ENCODE results near the gene DUSP11.

GRCh38 chr2:73718851-73719621 is 60.9 kb downstream of the DUSP11 start:
- TF ChIP-seq POLR2A (IDR thresholded peaks at IDR 0.05; ENCODE audit: low read length) = no peak
- no peak for TF ChIP-seq GATA1 (IDR thresholded peaks at IDR 0.05; ENCODE audit: low read depth, low read length)

Data from erythroblast (primary cell).